DOHH2 (cell line): ENCODE measurements around the gene CRELD2.

Experiments
- EZH2phosphoT487 ChIP-seq: fragments of 200-600 bp; sonication (generic); IDR thresholded peaks from 2 replicates; pipeline ENCODE4 v1.6.1; 2017; ENCODE audit warnings: borderline replicate concordance, mild to moderate bottlenecking, antibody characterized with exemption, low read length, moderate library complexity, mixed read lengths
- TF ChIP-seq, protein P1 (sequence below): fragments of 200-600 bp; sonication (generic); IDR thresholded peaks from one replicate; pipeline ENCODE4 v1.5.1; 2014; ENCODE audit warnings: antibody characterized with exemption, mild to moderate bottlenecking, low read depth, low read length; ENCODE audit not compliant: poor library complexity, severe bottlenecking

GRCh38 chr22:49887702-49888101 lies 30.7 kb upstream of the CRELD2 start:
- TF ChIP-seq, protein P1, sequence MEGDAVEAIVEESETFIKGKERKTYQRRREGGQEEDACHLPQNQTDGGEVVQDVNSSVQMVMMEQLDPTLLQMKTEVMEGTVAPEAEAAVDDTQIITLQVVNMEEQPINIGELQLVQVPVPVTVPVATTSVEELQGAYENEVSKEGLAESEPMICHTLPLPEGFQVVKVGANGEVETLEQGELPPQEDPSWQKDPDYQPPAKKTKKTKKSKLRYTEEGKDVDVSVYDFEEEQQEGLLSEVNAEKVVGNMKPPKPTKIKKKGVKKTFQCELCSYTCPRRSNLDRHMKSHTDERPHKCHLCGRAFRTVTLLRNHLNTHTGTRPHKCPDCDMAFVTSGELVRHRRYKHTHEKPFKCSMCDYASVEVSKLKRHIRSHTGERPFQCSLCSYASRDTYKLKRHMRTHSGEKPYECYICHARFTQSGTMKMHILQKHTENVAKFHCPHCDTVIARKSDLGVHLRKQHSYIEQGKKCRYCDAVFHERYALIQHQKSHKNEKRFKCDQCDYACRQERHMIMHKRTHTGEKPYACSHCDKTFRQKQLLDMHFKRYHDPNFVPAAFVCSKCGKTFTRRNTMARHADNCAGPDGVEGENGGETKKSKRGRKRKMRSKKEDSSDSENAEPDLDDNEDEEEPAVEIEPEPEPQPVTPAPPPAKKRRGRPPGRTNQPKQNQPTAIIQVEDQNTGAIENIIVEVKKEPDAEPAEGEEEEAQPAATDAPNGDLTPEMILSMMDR, result no peak
- TF ChIP-seq EZH2phosphoT487, result no peak
